ENCODE measurements around the gene CHMP1A. TPM values are rescaled to one million over a fixed set of nuclear protein-coding genes. Genes with fewer than 3 reads are reported as not detected.

Gene CHMP1A
- total RNA-seq, 5 donors from 2014 or later (not counting 1 experiment from before 2014, with no cell fraction given) = 73.1 to 97.4 (median 90.4) TPM

- Mint-ChIP-seq H3K27ac (no peak within 1 kb of the TSS), H3K4me3 (no peak within 1 kb of the TSS), H3K27me3 (no peaks in the 10 kb centered on the region), H3K36me3 (no peaks in the 10 kb centered on the region), H3K9me3 (peaks cover 0 to 10% (median 3%) of the 10 kb centered on the region in 3 donors), H3K4me1 (peaks cover 11 to 13% (median 13%) of the 10 kb centered on the region in 3 donors)
- Histone ChIP-seq H3K9me3 (no peaks in the 10 kb centered on the region), H3K36me3 (ENCODE audit: control insufficient read depth in 2 of 2, extremely low read depth in 1 of 2, insufficient read depth in 1 of 2, low read length in 1 of 2) (no peaks in the 10 kb centered on the region), H3K27me3 (replicated peaks in 1 of 2; ENCODE audit: control insufficient read depth in 2 of 2, extremely low read depth in 1 of 2, insufficient read depth in 2 of 2, low read length in 1 of 2) (peaks cover 0 to 4% of the 10 kb centered on the region in 2 experiments), H3K4me3 (ENCODE audit: control insufficient read depth in 1 of 2, extremely low read depth in 1 of 2, low read length in 1 of 2) (no peak within 1 kb of the TSS), H3K27ac (ENCODE audit: low read length) (no peak within 1 kb of the TSS), H3K4me1 (ENCODE audit: control insufficient read depth in 1 of 2, extremely low read depth in 1 of 2, insufficient read depth in 2 of 2, low read length in 2 of 2) (peaks cover 3 to 30% of the 10 kb centered on the region in 2 experiments)
- DNase-seq = no peak
- 63% methylated on average over 17 of the region's 19 CpGs for WGBS (ENCODE audit: insufficient coverage)
- ChIA-PET POLR2A (no interaction called here), CTCF (no interaction called here)
- ATAC-seq (replicated peaks in 1 of 4) = no peak
Measured at GRCh38 chr16:89613231-89613953, 44.1 kb downstream of the CHMP1A start, which contains the start of gene DPEP1. TSS of gene DPEP1 (plus strand) at chr16:89613642. CDS start at chr16:89630411, 16,769 bp downstream.

DNA sequence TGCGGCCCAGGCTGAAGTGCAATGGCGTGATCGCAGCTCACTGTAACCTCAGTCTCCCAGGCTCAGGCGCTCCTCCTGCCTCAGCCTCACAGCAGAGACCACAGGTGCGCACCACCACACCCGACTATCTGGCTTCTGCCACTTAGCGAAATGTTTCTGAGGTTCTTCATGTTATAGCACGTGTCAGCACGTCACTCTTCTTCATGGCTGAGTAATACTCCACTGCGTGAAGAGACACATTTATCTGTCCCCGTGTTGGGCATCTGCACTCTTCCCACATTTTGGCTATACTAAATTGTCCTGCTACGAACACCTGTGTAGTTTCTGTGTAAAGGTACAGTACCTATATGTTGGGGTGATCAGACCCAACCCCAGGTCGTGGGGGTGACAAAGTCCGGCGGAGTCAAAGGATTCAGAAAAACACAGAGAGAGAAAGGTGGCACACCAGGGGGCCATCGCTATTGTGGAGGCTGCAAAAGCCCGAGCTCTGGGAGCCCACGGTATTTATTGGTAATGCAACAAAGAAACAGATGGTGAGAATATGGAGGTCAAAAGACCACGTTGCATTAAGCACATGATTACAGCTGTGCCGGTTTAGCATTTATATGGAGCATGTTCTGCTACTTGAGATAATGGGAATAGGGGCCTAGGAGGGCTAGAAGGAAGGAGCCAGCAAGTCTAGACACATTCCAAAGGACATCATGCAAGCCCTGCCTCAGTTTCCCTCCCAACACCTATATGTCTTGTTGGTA is 44.9 kb downstream of the CHMP1A start:
- Mint-ChIP-seq H3K36me3 (no peaks in the 10 kb centered on the region), H3K27me3 (no peaks in the 10 kb centered on the region), H3K4me3 (no peak overlapping the region), H3K4me1 (peaks cover 11 to 13% (median 13%) of the 10 kb centered on the region in 3 donors), H3K27ac (no peak overlapping the region), H3K9me3 (peaks cover 0 to 10% (median 3%) of the 10 kb centered on the region in 3 donors)
- peaks cover 3 to 26% of the 10 kb centered on the region in 2 experiments for H3K4me1 ChIP-seq (ENCODE audit: control insufficient read depth in 1 of 2, extremely low read depth in 1 of 2, insufficient read depth in 2 of 2, low read length in 2 of 2)
- no peak overlapping the region for H3K4me3 ChIP-seq (ENCODE audit: control insufficient read depth in 1 of 2, extremely low read depth in 1 of 2, low read length in 1 of 2)
- 92% methylated on average over 14 of the region's 20 CpGs for WGBS (ENCODE audit: insufficient coverage)
- peaks cover 0 to 4% of the 10 kb centered on the region in 2 experiments for H3K27me3 ChIP-seq (replicated peaks in 1 of 2; ENCODE audit: control insufficient read depth in 2 of 2, extremely low read depth in 1 of 2, insufficient read depth in 2 of 2, low read length in 1 of 2)
- H3K27ac ChIP-seq (ENCODE audit: low read length) = no peak overlapping the region
- no peaks in the 10 kb centered on the region for H3K36me3 ChIP-seq (ENCODE audit: control insufficient read depth in 2 of 2, extremely low read depth in 1 of 2, insufficient read depth in 1 of 2, low read length in 1 of 2)
- no peak for ATAC-seq (replicated peaks in 1 of 4)
- no peaks in the 10 kb centered on the region for H3K9me3 ChIP-seq
- CTCF ChIA-PET = no interaction called here
- DNase-seq = no peak
- POLR2A ChIA-PET = no interaction called here

GRCh38 chr16:89610108-89610453 is 47.4 kb downstream of the CHMP1A start:
- no peaks in the 10 kb centered on the region for H3K36me3 Mint-ChIP-seq
- no peaks in the 10 kb centered on the region for H3K36me3 ChIP-seq (ENCODE audit: control insufficient read depth in 2 of 2, extremely low read depth in 1 of 2, insufficient read depth in 1 of 2, low read length in 1 of 2)
- peaks cover 0 to 2% of the 10 kb centered on the region in 2 experiments for H3K4me1 ChIP-seq (ENCODE audit: control insufficient read depth in 1 of 2, extremely low read depth in 1 of 2, insufficient read depth in 2 of 2, low read length in 2 of 2)
- H3K4me1 Mint-ChIP-seq = peaks cover 0 to 1% (median 0%) of the 10 kb centered on the region in 3 donors
- no peak overlapping the region for H3K4me3 Mint-ChIP-seq
- H3K27me3 Mint-ChIP-seq = no peaks in the 10 kb centered on the region
- CTCF ChIA-PET = no interaction called here
- no peak overlapping the region for H3K27ac ChIP-seq (ENCODE audit: low read length)
- DNase-seq = no peak
- H3K4me3 ChIP-seq (ENCODE audit: control insufficient read depth in 1 of 2, extremely low read depth in 1 of 2, low read length in 1 of 2) = no peak overlapping the region
- no peak overlapping the region for H3K27ac Mint-ChIP-seq
- no CpG with 5 or more reads among the region's 1 CpG for WGBS (ENCODE audit: insufficient coverage)
- POLR2A ChIA-PET = no interaction called here
- H3K27me3 ChIP-seq (replicated peaks in 1 of 2; ENCODE audit: control insufficient read depth in 2 of 2, extremely low read depth in 1 of 2, insufficient read depth in 2 of 2, low read length in 1 of 2) = peaks cover 0 to under 1% of the 10 kb centered on the region in 2 experiments
- H3K9me3 ChIP-seq = no peaks in the 10 kb centered on the region
- peaks cover 0 to 4% (median 0%) of the 10 kb centered on the region in 3 donors for H3K9me3 Mint-ChIP-seq
- ATAC-seq (replicated peaks in 1 of 4) = no peak

DNA sequence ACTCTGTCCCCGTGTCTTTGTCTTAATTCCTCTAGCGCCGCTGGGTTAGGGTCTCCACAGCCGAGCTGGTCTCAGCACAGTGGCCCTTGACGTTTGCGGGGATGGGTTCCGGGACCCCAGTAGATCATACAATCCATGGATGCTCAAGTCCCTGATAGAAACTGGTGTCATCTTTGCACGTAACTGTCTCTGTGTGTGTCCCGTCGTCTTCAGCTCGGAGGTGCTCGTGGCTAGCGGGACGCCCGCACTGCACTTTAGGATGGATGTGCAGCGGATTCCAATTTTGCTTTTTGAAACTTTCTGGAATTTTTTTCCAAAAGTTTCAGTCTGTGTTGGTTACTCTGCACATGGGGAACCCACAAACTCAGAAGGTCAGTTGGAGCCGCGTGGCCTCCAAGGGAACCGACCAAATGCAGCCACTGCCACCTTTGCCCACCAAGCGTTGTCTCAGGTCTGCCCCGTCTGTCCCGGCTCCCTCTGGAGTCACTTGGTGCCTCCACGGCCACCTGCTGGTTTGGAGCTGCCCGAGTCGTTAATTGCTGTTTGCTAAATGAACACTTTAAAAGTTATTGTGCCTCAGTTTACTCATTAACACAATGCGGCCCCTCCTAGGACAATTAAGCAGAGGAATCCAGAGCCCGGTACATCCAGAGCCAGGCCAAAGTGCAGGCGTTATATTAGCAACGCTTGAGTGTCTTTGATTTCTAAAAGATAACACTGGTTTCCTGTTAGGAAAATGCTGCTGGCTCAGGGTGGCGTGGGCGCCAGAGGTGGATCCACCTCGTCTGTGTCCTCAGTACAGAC is 49.4 kb downstream of the CHMP1A start:
- H3K36me3 Mint-ChIP-seq = no peaks in the 10 kb centered on the region
- DNase-seq = no peak
- Histone ChIP-seq H3K9me3 (no peaks in the 10 kb centered on the region), H3K4me3 (ENCODE audit: control insufficient read depth in 1 of 2, extremely low read depth in 1 of 2, low read length in 1 of 2) (no peak overlapping the region), H3K4me1 (ENCODE audit: control insufficient read depth in 1 of 2, extremely low read depth in 1 of 2, insufficient read depth in 2 of 2, low read length in 2 of 2) (peaks cover 0 to 2% of the 10 kb centered on the region in 2 experiments), H3K27me3 (replicated peaks in 1 of 2; ENCODE audit: control insufficient read depth in 2 of 2, extremely low read depth in 1 of 2, insufficient read depth in 2 of 2, low read length in 1 of 2) (no peaks in the 10 kb centered on the region), H3K27ac (ENCODE audit: low read length) (no peak overlapping the region), H3K36me3 (ENCODE audit: control insufficient read depth in 2 of 2, extremely low read depth in 1 of 2, insufficient read depth in 1 of 2, low read length in 1 of 2) (no peaks in the 10 kb centered on the region)
- H3K9me3 Mint-ChIP-seq = peaks cover 0 to 4% (median 0%) of the 10 kb centered on the region in 3 donors
- WGBS (ENCODE audit: insufficient coverage) = 90% methylated on average over 28 of the region's 32 CpGs
- POLR2A ChIA-PET = no interaction called here
- H3K4me1 Mint-ChIP-seq = peaks cover under 1 to 2% (median under 1%) of the 10 kb centered on the region in 3 donors
- no peaks in the 10 kb centered on the region for H3K27me3 Mint-ChIP-seq
- no peak for ATAC-seq (replicated peaks in 1 of 4)
- CTCF ChIA-PET = interaction anchor here in 1 of 2 donors (0.6 kb wide), 1 partner anchor 11 kb away, joined by 8 read pairs; no protein-coding TSS in a partner anchor
- H3K4me3 Mint-ChIP-seq = no peak overlapping the region
- H3K27ac Mint-ChIP-seq = no peak overlapping the region

- ChIA-PET CTCF (interaction anchor here in 1 of 2 donors (0.6 kb wide), 1 partner anchor 12 kb away, joined by 8 read pairs; no protein-coding TSS in a partner anchor), POLR2A (no interaction called here)
- Mint-ChIP-seq H3K27ac (no peak overlapping the region), H3K4me1 (peaks cover 7 to 8% (median 7%) of the 10 kb centered on the region in 3 donors), H3K36me3 (no peaks in the 10 kb centered on the region), H3K27me3 (no peaks in the 10 kb centered on the region), H3K4me3 (no peak overlapping the region), H3K9me3 (peaks cover 0 to under 1% (median 0%) of the 10 kb centered on the region in 3 donors)
- WGBS (ENCODE audit: insufficient coverage) = 55% methylated on average over 9 of the region's 9 CpGs
- Histone ChIP-seq H3K27me3 (replicated peaks in 1 of 2; ENCODE audit: control insufficient read depth in 2 of 2, extremely low read depth in 1 of 2, insufficient read depth in 2 of 2, low read length in 1 of 2) (peaks cover 0 to under 1% of the 10 kb centered on the region in 2 experiments), H3K9me3 (no peaks in the 10 kb centered on the region), H3K36me3 (ENCODE audit: control insufficient read depth in 2 of 2, extremely low read depth in 1 of 2, insufficient read depth in 1 of 2, low read length in 1 of 2) (no peaks in the 10 kb centered on the region), H3K4me3 (ENCODE audit: control insufficient read depth in 1 of 2, extremely low read depth in 1 of 2, low read length in 1 of 2) (no peak overlapping the region), H3K4me1 (ENCODE audit: control insufficient read depth in 1 of 2, extremely low read depth in 1 of 2, insufficient read depth in 2 of 2, low read length in 2 of 2) (peaks cover 0 to 8% of the 10 kb centered on the region in 2 experiments), H3K27ac (ENCODE audit: low read length) (no peak overlapping the region)
- ATAC-seq (replicated peaks in 1 of 4) (no peak), DNase-seq (no peak)
Measured at GRCh38 chr16:89607453-89607852, 50.1 kb downstream of the CHMP1A start.

GRCh38 chr16:89606006-89606405 is 51.5 kb downstream of the CHMP1A start:
- Mint-ChIP-seq H3K27ac (no peak overlapping the region), H3K27me3 (no peaks in the 10 kb centered on the region), H3K9me3 (no peaks in the 10 kb centered on the region), H3K4me1 (peaks cover 13 to 14% (median 14%) of the 10 kb centered on the region in 3 donors), H3K36me3 (no peaks in the 10 kb centered on the region), H3K4me3 (no peak overlapping the region)
- ATAC-seq (replicated peaks in 1 of 4) (no peak), DNase-seq (no peak)
- Histone ChIP-seq H3K4me3 (ENCODE audit: control insufficient read depth in 1 of 2, extremely low read depth in 1 of 2, low read length in 1 of 2) (no peak overlapping the region), H3K4me1 (ENCODE audit: control insufficient read depth in 1 of 2, extremely low read depth in 1 of 2, insufficient read depth in 2 of 2, low read length in 2 of 2) (peaks cover 0 to 16% of the 10 kb centered on the region in 2 experiments), H3K27ac (ENCODE audit: low read length) (no peak overlapping the region), H3K9me3 (no peaks in the 10 kb centered on the region), H3K36me3 (ENCODE audit: control insufficient read depth in 2 of 2, extremely low read depth in 1 of 2, insufficient read depth in 1 of 2, low read length in 1 of 2) (no peaks in the 10 kb centered on the region), H3K27me3 (replicated peaks in 1 of 2; ENCODE audit: control insufficient read depth in 2 of 2, extremely low read depth in 1 of 2, insufficient read depth in 2 of 2, low read length in 1 of 2) (peaks cover 0 to 2% of the 10 kb centered on the region in 2 experiments)
- ChIA-PET POLR2A (no interaction called here), CTCF (no interaction called here)
- 73% methylated on average over 3 of the region's 9 CpGs for WGBS (ENCODE audit: insufficient coverage)
